Activated T-cell treated with anti-CD3 and anti-CD28 coated beads, Interleukin-2, amount 50 U/mL, for 24 hours (primary cell): ENCODE measurements around the gene GRID2.
"Not testable (repeated sequence)": the region's sequence is repeated elsewhere in the genome, so short reads cannot be mapped to it uniquely, and the experiment has no call there.

ENCODE experiments used
- DNase-seq: peaks from one replicate; pipeline ENCODE4 v3.0.0-alpha.2; 2020
- H3K27ac Mint-ChIP-seq: 2 replicates; pipeline ENCODE4 v1.8.0; 2020; ENCODE audit warnings: mild to moderate bottlenecking, mixed read lengths
- H3K27me3 Mint-ChIP-seq: 2 replicates; pipeline ENCODE4 v1.8.0; 2020; ENCODE audit warnings: mixed read lengths
- H3K36me3 Mint-ChIP-seq: 2 replicates; pipeline ENCODE4 v1.8.0; 2020; ENCODE audit warnings: low read depth, mixed read lengths
- H3K4me1 Mint-ChIP-seq: 2 replicates; pipeline ENCODE4 v1.8.0; 2020; ENCODE audit warnings: low read depth, mixed read lengths
- H3K4me3 Mint-ChIP-seq: 2 replicates; pipeline ENCODE4 v1.8.0; 2020; ENCODE audit warnings: mild to moderate bottlenecking, moderate library complexity, mixed read lengths
- H3K9me3 Mint-ChIP-seq: 2 replicates; pipeline ENCODE4 v1.8.0; 2020; ENCODE audit warnings: mixed read lengths

The GRID2 gene

DNA sequence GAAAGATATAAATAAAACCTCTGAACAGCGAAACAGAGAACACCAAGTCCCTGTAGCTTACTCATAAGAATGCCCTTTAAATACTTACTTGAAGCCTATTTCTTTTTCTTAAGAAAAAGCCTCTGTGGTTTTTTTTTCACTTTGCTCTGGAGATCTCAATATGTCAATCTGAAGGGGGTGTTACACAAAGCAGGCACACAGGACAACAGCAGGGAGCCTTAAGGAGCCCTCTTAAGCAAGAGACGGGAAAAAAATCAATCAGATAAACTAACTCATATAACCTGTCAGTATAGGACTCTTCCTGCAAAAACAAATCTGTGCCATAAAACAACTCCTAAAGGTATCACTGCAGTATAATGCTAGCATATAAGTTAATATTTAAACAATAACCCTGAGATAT, 913.7 kb downstream of the GRID2 start:
- no peak overlapping the region for H3K27ac Mint-ChIP-seq
- H3K4me3 Mint-ChIP-seq = no peak overlapping the region
- no peaks in the 10 kb centered on the region for H3K36me3 Mint-ChIP-seq
- H3K4me1 Mint-ChIP-seq = no peaks in the 10 kb centered on the region
- no peak for DNase-seq
- peaks cover 6% of the 10 kb centered on the region for H3K9me3 Mint-ChIP-seq
- H3K27me3 Mint-ChIP-seq = no peaks in the 10 kb centered on the region

DNA sequence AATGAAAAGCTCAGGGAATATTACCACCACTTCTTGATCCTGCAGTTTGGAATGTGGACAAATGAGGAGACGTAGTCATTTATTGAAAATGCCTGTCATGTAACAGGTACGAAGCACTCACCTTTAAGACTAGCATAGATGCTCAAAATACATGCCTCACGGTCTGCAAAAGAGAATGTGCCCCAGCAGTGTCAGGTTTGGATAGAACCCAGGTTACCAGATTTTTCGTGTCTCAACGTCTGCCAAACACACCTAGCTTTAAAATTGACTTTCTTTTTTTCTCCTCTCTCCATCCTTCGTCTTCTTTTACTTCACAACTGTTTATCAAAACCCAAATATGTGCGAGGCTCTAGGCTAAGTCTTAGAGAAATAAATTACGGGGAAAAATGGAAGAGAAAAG, 918.0 kb downstream of the GRID2 start:
- no peak overlapping the region for H3K4me3 Mint-ChIP-seq
- no peaks in the 10 kb centered on the region for H3K27me3 Mint-ChIP-seq
- H3K36me3 Mint-ChIP-seq = no peaks in the 10 kb centered on the region
- H3K27ac Mint-ChIP-seq = no peak overlapping the region
- H3K4me1 Mint-ChIP-seq = no peaks in the 10 kb centered on the region
- H3K9me3 Mint-ChIP-seq = peaks cover 7% of the 10 kb centered on the region
- no peak for DNase-seq

DNA sequence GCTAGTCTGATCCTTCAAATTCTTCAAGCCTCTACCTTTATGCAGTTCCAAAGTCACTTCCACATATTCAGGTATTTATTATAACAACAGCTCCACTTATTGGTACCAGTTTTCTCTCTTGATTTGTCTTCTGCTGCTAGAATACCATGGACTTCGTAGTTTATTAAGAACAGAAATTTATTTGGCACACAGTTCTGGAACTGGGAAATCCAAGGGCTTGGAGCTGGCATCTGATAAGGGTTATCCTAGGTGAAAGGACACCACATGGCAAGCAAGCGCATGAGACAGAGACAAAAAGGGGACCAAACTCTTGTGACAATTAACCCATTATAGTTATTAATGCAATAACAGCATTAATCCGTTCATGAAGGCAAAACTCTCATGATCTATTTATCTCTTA, 924.3 kb downstream of the GRID2 start:
- DNase-seq = no peak
- Mint-ChIP-seq H3K36me3 (no peaks in the 10 kb centered on the region), H3K27ac (no peak overlapping the region), H3K27me3 (no peaks in the 10 kb centered on the region), H3K4me1 (no peaks in the 10 kb centered on the region), H3K4me3 (no peak overlapping the region), H3K9me3 (peaks cover 5% of the 10 kb centered on the region)

DNA sequence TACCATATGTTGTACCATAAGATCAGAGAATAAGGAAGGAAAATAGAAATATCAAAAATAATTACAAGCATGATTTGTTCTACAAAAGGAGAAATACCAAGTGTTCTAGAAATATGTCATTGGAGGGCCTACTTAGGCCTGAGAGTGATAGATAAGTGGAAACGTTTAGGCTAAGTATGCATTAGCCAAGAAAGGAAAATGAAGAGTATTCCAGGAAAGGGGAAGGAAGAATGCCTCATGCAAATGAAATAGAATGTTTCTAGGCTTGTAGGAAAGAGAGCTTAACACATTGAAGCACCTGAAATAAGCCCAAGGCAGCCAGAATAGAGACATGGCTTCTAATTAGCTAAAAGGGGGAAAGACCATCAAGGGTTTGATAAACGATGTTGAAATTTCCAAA, 929.1 kb downstream of the GRID2 start:
- no peak overlapping the region for H3K4me3 Mint-ChIP-seq
- H3K27ac Mint-ChIP-seq = no peak overlapping the region
- H3K4me1 Mint-ChIP-seq = no peaks in the 10 kb centered on the region
- H3K27me3 Mint-ChIP-seq = no peaks in the 10 kb centered on the region
- no peaks in the 10 kb centered on the region for H3K36me3 Mint-ChIP-seq
- peaks cover 8% of the 10 kb centered on the region for H3K9me3 Mint-ChIP-seq
- DNase-seq = no peak

DNA sequence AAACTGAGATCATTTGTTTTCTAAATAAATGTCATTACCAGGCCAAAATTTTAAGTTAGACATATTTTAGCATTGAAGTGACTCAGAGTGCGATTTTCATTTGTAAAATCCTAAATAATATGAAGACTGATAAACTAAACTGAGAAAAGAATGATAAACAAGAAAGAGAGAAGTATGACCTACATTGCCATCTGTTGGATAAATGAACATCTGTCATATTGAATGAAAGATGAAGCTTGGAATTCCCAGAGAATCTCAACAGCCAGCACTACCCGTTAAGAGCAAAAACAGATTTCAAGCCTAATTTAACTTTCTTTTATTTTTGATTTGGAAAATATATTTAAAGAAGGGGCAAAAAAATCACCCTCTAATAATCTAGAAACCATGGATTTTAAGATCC, 933.8 kb downstream of the GRID2 start:
- H3K36me3 Mint-ChIP-seq = no peaks in the 10 kb centered on the region
- H3K4me3 Mint-ChIP-seq = no peak overlapping the region
- H3K4me1 Mint-ChIP-seq = no peaks in the 10 kb centered on the region
- DNase-seq = no peak
- peaks cover 7% of the 10 kb centered on the region for H3K9me3 Mint-ChIP-seq
- H3K27ac Mint-ChIP-seq = no peak overlapping the region
- H3K27me3 Mint-ChIP-seq = no peaks in the 10 kb centered on the region

DNA sequence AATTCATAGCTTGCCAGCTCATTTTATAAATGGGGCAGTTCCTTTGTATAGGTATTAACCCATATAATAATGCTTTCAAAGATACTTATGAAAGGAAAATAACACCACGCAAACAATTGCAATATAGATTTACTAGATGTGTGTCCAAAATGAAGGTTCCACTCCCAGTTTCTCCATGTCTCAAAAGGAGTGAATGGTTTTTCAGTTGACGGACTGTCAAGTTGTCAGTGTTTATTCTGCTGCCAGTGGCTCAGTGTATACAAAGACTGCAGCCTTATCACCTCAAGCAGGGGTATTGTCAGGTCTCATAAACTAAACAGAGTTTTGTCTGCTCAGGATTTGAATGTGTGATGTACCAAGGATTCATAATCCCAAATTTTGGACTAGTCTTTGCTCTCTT, 939.5 kb downstream of the GRID2 start:
- H3K9me3 Mint-ChIP-seq = peaks cover 3% of the 10 kb centered on the region
- no peak overlapping the region for H3K4me3 Mint-ChIP-seq
- H3K27ac Mint-ChIP-seq = no peak overlapping the region
- H3K27me3 Mint-ChIP-seq = no peaks in the 10 kb centered on the region
- H3K4me1 Mint-ChIP-seq = no peaks in the 10 kb centered on the region
- H3K36me3 Mint-ChIP-seq = no peaks in the 10 kb centered on the region
- DNase-seq = no peak

DNA sequence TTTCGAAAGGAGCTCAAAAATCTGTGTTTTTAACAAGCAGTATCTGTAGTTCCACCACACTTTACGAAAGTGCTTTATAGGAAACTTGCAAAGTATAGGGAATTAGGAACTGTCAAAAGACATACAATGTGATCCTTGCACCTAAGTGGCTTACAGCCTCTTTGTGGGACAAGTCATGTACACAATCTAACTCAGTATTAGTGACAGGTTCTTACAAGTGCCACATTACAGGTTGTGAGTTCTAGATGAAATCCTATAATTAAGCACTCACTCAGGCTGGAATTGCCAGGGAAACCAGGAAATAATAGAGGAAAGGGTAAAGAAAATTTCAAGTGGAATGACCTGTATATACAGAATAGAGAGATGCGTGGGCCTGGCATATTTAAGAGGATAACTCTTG, 957.4 kb downstream of the GRID2 start:
- no peak overlapping the region for H3K27ac Mint-ChIP-seq
- no peak for DNase-seq

DNA sequence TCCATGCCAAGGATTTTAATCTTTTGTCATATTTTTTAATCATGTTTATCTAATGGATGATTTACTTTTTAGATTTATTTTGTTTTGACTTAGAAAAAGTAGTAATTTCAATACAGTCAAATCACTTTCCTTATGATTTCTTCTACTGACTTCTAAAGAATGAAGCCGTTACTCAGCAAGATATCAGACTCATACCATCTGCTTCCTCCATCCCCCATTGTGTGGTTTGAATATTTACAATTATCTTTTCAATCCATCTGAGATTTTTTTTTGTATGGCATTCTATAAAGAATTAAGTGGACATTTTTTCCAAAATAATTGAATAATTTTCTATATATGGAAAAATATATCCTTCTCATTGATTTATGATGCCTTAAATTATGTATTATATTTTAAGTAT, 959.4 kb downstream of the GRID2 start:
- Mint-ChIP-seq H3K27me3 (no peaks in the 10 kb centered on the region), H3K27ac (no peak overlapping the region), H3K4me1 (no peaks in the 10 kb centered on the region), H3K4me3 (no peak overlapping the region), H3K36me3 (no peaks in the 10 kb centered on the region), H3K9me3 (peaks cover 6% of the 10 kb centered on the region)
- no peak for DNase-seq

More for the DNA sequence above, 957.4 kb downstream of the GRID2 start:
- Mint-ChIP-seq H3K4me3 (no peak overlapping the region), H3K36me3 (no peaks in the 10 kb centered on the region), H3K4me1 (no peaks in the 10 kb centered on the region), H3K9me3 (peaks cover 6% of the 10 kb centered on the region), H3K27me3 (no peaks in the 10 kb centered on the region)

DNA sequence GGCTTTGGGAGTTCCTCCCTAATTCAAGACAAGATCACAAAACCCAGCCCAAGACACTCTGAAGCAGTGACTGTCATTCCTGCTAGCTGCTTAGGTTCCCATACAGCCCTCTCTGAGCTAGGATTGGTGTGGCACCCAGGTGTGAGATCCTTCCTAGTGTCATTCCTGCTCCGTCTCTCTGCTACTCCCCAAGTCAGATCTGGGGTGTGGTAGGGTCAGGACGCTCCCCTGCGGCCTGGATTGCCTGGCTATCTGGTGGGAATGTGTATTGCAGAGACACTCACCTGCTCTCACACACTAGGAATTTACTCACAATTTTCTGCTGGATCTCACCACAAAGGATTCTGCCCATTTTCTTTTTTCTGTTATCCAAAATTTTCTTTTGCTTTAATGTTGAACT, 964.0 kb downstream of the GRID2 start:
- no peaks in the 10 kb centered on the region for H3K36me3 Mint-ChIP-seq
- DNase-seq = no peak
- H3K4me3 Mint-ChIP-seq = no peak overlapping the region
- H3K27me3 Mint-ChIP-seq = no peaks in the 10 kb centered on the region
- no peaks in the 10 kb centered on the region for H3K4me1 Mint-ChIP-seq
- H3K27ac Mint-ChIP-seq = no peak overlapping the region
- peaks cover 3% of the 10 kb centered on the region for H3K9me3 Mint-ChIP-seq

DNA sequence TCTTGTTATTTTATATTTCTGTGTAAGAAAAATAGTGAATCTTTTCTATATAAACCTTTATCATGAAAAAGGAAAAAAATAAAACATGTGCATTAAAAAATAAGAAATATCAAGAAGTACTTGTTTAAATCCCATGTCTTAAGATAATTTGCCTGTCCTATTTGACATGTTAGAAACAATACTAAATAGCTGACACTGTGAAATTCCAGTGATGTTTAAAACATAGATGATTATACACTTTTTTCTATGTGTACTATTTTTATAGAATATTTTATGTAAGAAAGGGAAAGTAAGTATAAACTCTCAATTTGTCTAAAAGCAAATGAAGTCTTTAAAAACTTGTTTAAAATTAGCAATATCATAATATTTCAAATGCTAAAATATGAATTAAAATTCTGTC, 981.6 kb downstream of the GRID2 start:
- Mint-ChIP-seq H3K9me3 (peaks cover 4% of the 10 kb centered on the region), H3K36me3 (no peaks in the 10 kb centered on the region), H3K27ac (no peak overlapping the region)

DNA sequence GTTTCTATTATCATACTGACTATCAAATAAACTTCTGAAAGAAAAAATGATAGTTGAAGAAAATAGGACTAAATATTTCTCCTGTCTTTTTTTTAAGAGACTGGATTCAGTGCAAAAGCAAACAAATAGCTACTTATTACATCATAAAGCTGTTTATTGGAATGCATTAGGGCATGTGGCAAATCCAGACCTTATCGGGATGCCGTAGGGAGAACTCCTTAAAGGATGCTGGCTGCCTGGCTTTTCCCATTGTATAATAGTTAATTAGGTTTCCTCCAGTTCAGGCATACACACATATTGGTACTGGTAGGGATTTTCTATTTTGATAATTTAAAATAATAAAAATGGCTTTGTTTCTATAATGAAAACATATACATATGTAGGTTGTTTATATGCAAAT, 985.5 kb downstream of the GRID2 start:
- Mint-ChIP-seq H3K9me3 (peaks cover 9% of the 10 kb centered on the region), H3K27ac (no peak overlapping the region), H3K4me1 (no peaks in the 10 kb centered on the region), H3K36me3 (no peaks in the 10 kb centered on the region), H3K27me3 (no peaks in the 10 kb centered on the region), H3K4me3 (no peak overlapping the region)
- no peak for DNase-seq

More for the DNA sequence above, 981.6 kb downstream of the GRID2 start:
- DNase-seq = no peak
- H3K4me3 Mint-ChIP-seq = no peak overlapping the region
- H3K27me3 Mint-ChIP-seq = no peaks in the 10 kb centered on the region
- H3K4me1 Mint-ChIP-seq = no peaks in the 10 kb centered on the region

DNA sequence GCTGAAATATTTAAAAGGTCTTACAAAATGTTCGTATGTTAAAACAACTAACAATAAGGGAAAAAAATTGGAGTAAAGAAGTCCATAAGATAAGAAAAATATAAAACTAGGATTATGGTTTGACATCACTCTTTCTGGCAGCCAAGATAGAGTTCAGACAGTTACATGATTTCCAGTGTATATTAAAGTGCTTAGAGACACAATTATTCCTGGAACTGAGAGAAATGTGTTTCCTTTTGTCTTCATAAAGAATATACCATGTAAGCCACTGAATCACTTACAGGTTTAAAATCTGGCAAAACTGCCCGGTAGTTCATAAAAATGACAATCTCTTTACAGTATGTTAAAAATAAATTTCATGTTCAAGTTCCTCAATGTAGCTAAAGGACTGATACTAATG, 986.1 kb downstream of the GRID2 start:
- no peak overlapping the region for H3K27ac Mint-ChIP-seq
- no peak for DNase-seq
- H3K27me3 Mint-ChIP-seq = no peaks in the 10 kb centered on the region
- no peaks in the 10 kb centered on the region for H3K4me1 Mint-ChIP-seq
- H3K4me3 Mint-ChIP-seq = no peak overlapping the region
- no peaks in the 10 kb centered on the region for H3K36me3 Mint-ChIP-seq
- peaks cover 9% of the 10 kb centered on the region for H3K9me3 Mint-ChIP-seq

DNA sequence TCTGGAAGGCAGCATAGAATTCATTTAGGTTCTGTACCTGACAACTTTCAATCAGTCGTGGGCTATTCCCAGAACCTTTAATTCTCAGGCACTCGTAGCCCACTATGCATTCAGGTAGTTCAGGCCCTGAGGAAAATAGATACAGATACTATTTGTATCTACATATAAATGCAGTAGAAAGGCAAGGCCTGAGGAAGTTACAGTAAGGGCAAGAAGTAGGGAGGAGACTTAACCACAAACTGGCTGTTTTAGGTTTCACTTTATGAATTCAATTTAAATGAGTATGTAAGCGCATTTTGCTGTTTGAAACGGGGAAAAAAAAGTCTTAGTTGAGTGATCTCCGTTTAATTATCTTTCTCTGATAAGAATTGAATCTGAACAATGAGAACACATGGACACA, 995.4 kb downstream of the GRID2 start:
- DNase-seq = no peak
- Mint-ChIP-seq H3K27me3 (no peaks in the 10 kb centered on the region), H3K27ac (no peak overlapping the region), H3K9me3 (peaks cover 3% of the 10 kb centered on the region), H3K36me3 (no peaks in the 10 kb centered on the region), H3K4me3 (no peak overlapping the region), H3K4me1 (no peaks in the 10 kb centered on the region)

DNA sequence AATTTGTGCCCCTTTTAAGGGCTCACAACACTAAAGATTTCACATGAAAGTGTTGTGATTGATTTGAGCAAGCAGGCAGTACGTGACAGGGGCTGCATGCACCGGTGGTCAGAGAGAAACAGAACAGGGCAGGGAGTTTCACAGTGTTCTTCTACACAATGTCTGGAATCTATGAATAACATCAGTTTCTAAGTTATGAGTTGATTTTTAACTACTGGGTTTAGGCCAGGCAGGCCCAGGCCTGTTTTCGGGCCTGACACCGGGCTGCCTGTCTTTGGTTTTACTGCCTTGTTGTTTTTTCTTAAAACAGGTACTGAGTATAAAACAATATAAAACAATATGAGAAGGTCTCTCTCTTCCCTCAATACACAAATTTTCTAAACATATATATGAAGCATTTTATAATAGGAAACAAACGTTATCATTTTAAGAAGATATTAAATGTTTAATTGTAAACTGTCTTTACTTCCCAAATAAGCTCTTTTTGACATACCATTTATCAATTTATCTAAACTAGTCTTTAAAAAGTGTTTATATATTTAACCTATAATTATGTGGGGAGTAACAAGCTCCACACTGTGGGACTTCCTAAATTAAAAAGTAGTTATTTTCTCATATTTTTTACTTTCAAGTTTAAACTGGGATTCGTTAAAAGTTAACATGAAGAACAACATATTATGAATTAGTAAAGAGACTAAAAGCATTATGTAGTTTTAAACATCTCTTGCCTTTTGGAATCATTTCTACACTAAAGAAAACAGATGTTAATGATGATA, 997.2 kb downstream of the GRID2 start:
- not testable (repeated sequence) for H3K4me3 Mint-ChIP-seq, H3K27ac Mint-ChIP-seq, H3K4me1 Mint-ChIP-seq, H3K27me3 Mint-ChIP-seq, H3K36me3 Mint-ChIP-seq, DNase-seq, H3K9me3 Mint-ChIP-seq

DNA sequence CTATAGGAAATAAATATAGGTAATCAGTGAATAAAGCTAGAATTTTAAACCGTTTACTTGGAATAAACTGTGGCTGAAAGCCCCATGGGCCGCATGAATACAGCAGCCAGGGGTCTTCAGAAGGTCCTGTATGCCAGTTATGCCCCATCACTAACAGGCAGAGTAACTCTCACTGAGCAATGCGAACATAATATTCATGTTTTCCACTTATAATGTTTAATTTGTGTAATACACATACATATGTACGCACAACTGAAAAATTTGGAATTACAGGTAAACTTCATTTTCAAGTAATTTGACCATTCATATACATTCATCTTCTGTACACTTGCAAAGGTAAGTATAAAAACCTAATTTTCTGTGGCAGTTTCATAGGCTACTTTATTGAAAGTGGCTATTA, 998.5 kb downstream of the GRID2 start:
- peaks cover 3% of the 10 kb centered on the region for H3K9me3 Mint-ChIP-seq
- H3K4me1 Mint-ChIP-seq = no peaks in the 10 kb centered on the region
- no peaks in the 10 kb centered on the region for H3K36me3 Mint-ChIP-seq
- H3K27ac Mint-ChIP-seq = no peak overlapping the region
- DNase-seq = no peak
- no peak overlapping the region for H3K4me3 Mint-ChIP-seq
- H3K27me3 Mint-ChIP-seq = no peaks in the 10 kb centered on the region

DNA sequence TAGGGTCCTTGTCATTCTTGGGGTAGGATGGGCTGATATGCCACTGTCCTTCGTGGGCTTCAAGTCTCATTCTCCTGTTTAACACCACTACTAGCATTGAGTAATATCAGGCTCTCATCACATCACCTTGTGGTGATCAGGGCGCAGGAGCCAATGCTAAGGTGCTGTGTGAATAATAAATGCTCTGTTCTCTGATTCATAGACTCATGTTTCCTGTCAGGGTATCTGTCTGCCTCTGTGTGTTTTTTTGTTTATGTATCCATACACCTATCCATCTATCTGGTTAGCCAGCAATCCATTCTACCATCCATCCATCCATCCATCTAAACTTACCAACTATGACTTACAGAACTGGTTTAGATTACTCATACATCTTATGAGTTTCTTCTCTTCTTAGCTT, 999.7 kb downstream of the GRID2 start:
- H3K4me1 Mint-ChIP-seq = no peaks in the 10 kb centered on the region
- H3K9me3 Mint-ChIP-seq = peaks cover 5% of the 10 kb centered on the region
- no peak overlapping the region for H3K4me3 Mint-ChIP-seq
- no peak for DNase-seq
- H3K27ac Mint-ChIP-seq = no peak overlapping the region
- no peaks in the 10 kb centered on the region for H3K36me3 Mint-ChIP-seq
- H3K27me3 Mint-ChIP-seq = no peaks in the 10 kb centered on the region
